ENCODE data around the gene RHBDF1. TPM values are rescaled to one million over a fixed set of nuclear protein-coding genes. Genes with fewer than 3 reads are reported as not detected.

RHBDF1 gene
- total and polyA plus RNA-seq, 2 of the 13 experiments (the other 11 are each of a cell fraction or from before 2014, with no cell fraction given), result 5.4 to 26.9 TPM

DNA sequence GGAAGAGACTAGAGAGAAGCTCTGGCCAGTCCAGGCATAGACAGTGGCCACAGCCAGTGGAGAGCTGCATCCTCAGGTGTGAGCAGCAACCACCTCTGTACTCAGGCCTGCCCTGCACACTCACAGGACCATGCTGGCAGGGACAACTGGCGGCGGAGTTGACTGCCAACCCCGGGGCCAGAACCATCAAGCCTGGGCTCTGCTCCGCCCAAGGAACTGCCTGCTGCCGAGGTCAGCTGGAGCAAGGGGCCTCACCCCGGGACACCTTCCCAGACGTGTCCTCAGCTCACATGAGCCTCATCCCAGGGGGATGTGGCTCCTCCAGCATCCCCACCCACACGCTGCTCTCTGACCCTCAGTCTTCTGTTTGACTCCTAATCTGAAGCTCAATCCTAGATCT is 3.2 kb downstream of the RHBDF1 start:
- no TSS peak for BruUV-seq (replicated peaks)
- H3K4me1 ChIP-seq (ENCODE audit: insufficient read depth, low read length), result peaks cover 72% of the 10 kb centered on the region
- in situ Hi-C loops (cut with HindIII; ENCODE audit: extremely low pct_ligation_motif_present, low pct_unique_long_range_greater_than_20kb), result no loop called here
- ATAC-seq (no peak), DNase-seq (ENCODE audit: low spot score) (no peak), FAIRE-seq (no peak)
- ChIA-PET POLR2A (interaction anchor here (1.6 kb wide), 1 partner anchor 28 kb away, joined by 3 read pairs; no protein-coding TSS in a partner anchor), CTCF (ENCODE audit: low intra/inter-chr PET ratio, low total read pairs) (interaction anchor here (5.1 kb wide), 1 partner anchor 26 kb away, joined by 155 read pairs; no protein-coding TSS in a partner anchor)
- WGBS (ENCODE audit: low lambda C conversion rate), result no CpG with 5 or more reads among the region's 8 CpGs
- TF ChIP-seq ZSCAN30 (CRISPR knock-in tag; IDR thresholded peaks at IDR 0.05) (no peak), NR1H2 (CRISPR knock-in tag; IDR thresholded peaks at IDR 0.05; ENCODE audit: borderline replicate concordance, low read depth) (no peak), ZNF674 (CRISPR knock-in tag; IDR thresholded peaks at IDR 0.05; ENCODE audit: low read depth) (no peak), ZHX2 (IDR thresholded peaks at IDR 0.05; ENCODE audit: low read depth) (no peak), ZHX2 (CRISPR knock-in tag; IDR thresholded peaks at IDR 0.05; ENCODE audit: borderline replicate concordance) (no peak)
- no peak overlapping the region for H3K9ac ChIP-seq (ENCODE audit: insufficient read depth, low read depth, low read length)
- H3K36me3 ChIP-seq (replicated peaks in 1 of 2; ENCODE audit: control insufficient read depth in 1 of 2, insufficient read depth in 2 of 2, low read length in 2 of 2), result no peaks in the 10 kb centered on the region
- peaks cover 9% of the 10 kb centered on the region; the same call in 1 of the 2 replicates for H4K20me1 ChIP-seq (ENCODE audit: insufficient read depth, low read length)
- no peak overlapping the region for H3K4me3 ChIP-seq (replicated peaks in 1 of 3; ENCODE audit: insufficient read depth in 1 of 3, low read depth in 2 of 3, low read length in 3 of 3)
- H2AFZ ChIP-seq (ENCODE audit: low read length), result no peak overlapping the region
- no peaks in the 10 kb centered on the region for H3K79me2 ChIP-seq (ENCODE audit: insufficient read depth, low read length)
- H3K27me3 ChIP-seq (ENCODE audit: control insufficient read depth in 1 of 2, insufficient read depth in 2 of 2, low read length in 2 of 2), result peaks cover 2 to 6% of the 10 kb centered on the region in 2 experiments; a peak in 1 of 5 replicates
- no peaks in the 10 kb centered on the region for H3K9me3 ChIP-seq (ENCODE audit: low read length)
- H3K27ac ChIP-seq (ENCODE audit: extremely low read length, insufficient read depth, low read length), result no peak overlapping the region
- no peak overlapping the region for H3K4me2 ChIP-seq (ENCODE audit: low read depth, low read length)
- intact Hi-C loops (cut with micrococcal nuclease; ENCODE audit: unreplicated experiment), result no loop called here

All from HepG2 (cell line).